SHP77 (cell line): Measurements from ENCODE around the gene SHC2.
"Not testable (repeated sequence)": the region's sequence is repeated elsewhere in the genome, so short reads cannot be mapped to it uniquely, and the experiment has no call there.

Experiments used
- DNase-seq, 2 experiments: peaks; one replicate each; lab custom pipeline; 2025; lab: John Stamatoyannopoulos, UW

Gene SHC2

GRCh38 chr19:492091-492531, 31.3 kb upstream of the SHC2 start:
- no peak for DNase-seq

GRCh38 chr19:491146-491741, 30.4 kb upstream of the SHC2 start:
- DNase-seq, result peak in 1 of 2 experiments; percentile 46

- DNase-seq, result no peak
Measured at GRCh38 chr19:489418-490196, 28.8 kb upstream of the SHC2 start.

- peak; percentile 84 to 91 for DNase-seq
Measured at GRCh38 chr19:488505-489417, 27.9 kb upstream of the SHC2 start.

GRCh38 chr19:485583-486236, 24.9 kb upstream of the SHC2 start:
- no peak for DNase-seq

GRCh38 chr19:485077-485476, 24.2 kb upstream of the SHC2 start:
- no peak for DNase-seq

GRCh38 chr19:484494-484893, 23.7 kb upstream of the SHC2 start:
- DNase-seq, result no peak

GRCh38 chr19:483332-484072, 22.7 kb upstream of the SHC2 start:
- DNase-seq, result no peak

GRCh38 chr19:482186-483041, 21.6 kb upstream of the SHC2 start:
- DNase-seq, result no peak

- DNase-seq, result not testable (repeated sequence)
Measured at GRCh38 chr19:481100-481499, 20.3 kb upstream of the SHC2 start.

- DNase-seq, result peak in 1 of 2 experiments; percentile 19
Measured at GRCh38 chr19:480016-480855, 19.4 kb upstream of the SHC2 start.

- DNase-seq, result no peak
Measured at GRCh38 chr19:478976-479375, 18.1 kb upstream of the SHC2 start.

GRCh38 chr19:478236-478903, 17.5 kb upstream of the SHC2 start:
- no peak for DNase-seq

GRCh38 chr19:475360-475759, 14.5 kb upstream of the SHC2 start:
- DNase-seq, result no peak

- DNase-seq, result no peak
Measured at GRCh38 chr19:474126-475078, 13.6 kb upstream of the SHC2 start.

- DNase-seq, result no peak
Measured at GRCh38 chr19:472005-472858, 11.4 kb upstream of the SHC2 start.

GRCh38 chr19:470701-471100, 9.9 kb upstream of the SHC2 start:
- DNase-seq, result no peak
